Skeletal muscle cell (primary cell): ENCODE data around the gene C10orf95.

Source experiments
- DNase-seq: peaks from one replicate; pipeline ENCODE4 v3.0.0-alpha.2; 2010; ENCODE audit warnings: low read depth
- H3K4me3 ChIP-seq: 2 replicates; pipeline ENCODE4 v1.5.1; 2011; ENCODE audit warnings: low read depth, mild to moderate bottlenecking, control low read depth, low read length, moderate library complexity

Gene C10orf95

GRCh38 chr10:102420714-102421506 lies 30.4 kb downstream of the C10orf95 start, which contains the start of gene FBXL15:
FBXL15 (plus strand) TSS chr10:102420836; CDS start chr10:102421130, 294 bp downstream.
- H3K4me3 ChIP-seq, result peak within 1 kb of the TSS; percentile 93

GRCh38 chr10:102420181-102420713 lies 31.1 kb downstream of the C10orf95 start:
- H3K4me3 ChIP-seq, result peak overlapping the region; percentile 93
- DNase-seq, result no peak

More at GRCh38 chr10:102420714-102421506, 30.4 kb downstream of the C10orf95 start, which contains the start of gene FBXL15:
- DNase-seq, result peak; percentile 84

GRCh38 chr10:102419269-102420180 lies 31.8 kb downstream of the C10orf95 start:
- peak overlapping the region; percentile 93 for H3K4me3 ChIP-seq
- no peak for DNase-seq

GRCh38 chr10:102418622-102419268 lies 32.6 kb downstream of the C10orf95 start, which contains the start of gene PSD:
PSD (minus strand) TSS chr10:102418785; CDS start chr10:102417038, 1,747 bp downstream.
- DNase-seq, result no peak
- H3K4me3 ChIP-seq, result peak within 1 kb of the TSS; percentile 93

GRCh38 chr10:102416695-102417094 lies 34.6 kb downstream of the C10orf95 start:
- no peak overlapping the region for H3K4me3 ChIP-seq

GRCh38 chr10:102416283-102416682 lies 35.1 kb downstream of the C10orf95 start:
- no peak overlapping the region for H3K4me3 ChIP-seq

More at GRCh38 chr10:102416695-102417094, 34.6 kb downstream of the C10orf95 start:
- DNase-seq, result no peak

GRCh38 chr10:102414749-102415148 lies 36.6 kb downstream of the C10orf95 start:
- DNase-seq, result no peak
- H3K4me3 ChIP-seq, result no peak overlapping the region

More at GRCh38 chr10:102416283-102416682, 35.1 kb downstream of the C10orf95 start:
- DNase-seq, result no peak

DNA sequence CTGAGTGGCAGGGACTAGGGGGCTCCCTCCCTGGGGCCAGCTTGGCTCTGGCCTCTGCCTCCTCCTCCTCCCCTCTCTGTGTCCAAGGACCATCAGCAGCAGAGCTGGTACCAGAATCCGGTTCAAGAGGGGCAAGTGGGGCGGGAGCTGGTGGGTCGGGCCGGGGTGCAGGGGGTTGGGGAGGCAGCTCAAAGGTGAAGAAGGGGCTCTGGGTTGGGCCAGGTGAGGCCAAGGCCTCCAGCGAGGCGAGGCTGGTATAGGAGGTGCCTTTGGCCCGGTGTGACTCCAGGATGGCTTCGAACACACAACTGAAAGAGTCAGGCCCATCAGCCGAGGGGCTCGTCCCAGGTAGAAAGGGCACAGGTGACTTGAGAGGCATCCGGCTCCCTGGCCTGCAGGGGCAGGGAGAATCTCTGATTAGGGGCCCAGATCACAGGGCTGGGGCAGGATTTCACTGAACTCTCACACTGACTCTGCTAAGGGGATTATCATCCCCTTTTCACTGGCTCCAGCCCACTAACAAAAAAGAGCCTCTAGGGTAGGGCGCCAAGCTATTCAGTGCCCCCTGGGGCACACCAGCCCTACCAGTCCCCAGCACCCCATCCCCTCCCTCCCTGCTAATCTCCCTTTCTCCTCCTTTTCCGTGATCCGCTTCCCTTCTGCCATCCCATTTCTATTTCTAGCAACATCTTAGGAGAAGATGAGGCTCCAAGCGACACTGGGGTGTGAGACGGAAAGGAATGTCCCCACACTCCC lies 37.4 kb downstream of the C10orf95 start:
- H3K4me3 ChIP-seq, result no peak overlapping the region

GRCh38 chr10:102413053-102413705 lies 38.2 kb downstream of the C10orf95 start:
- no peak overlapping the region for H3K4me3 ChIP-seq

More for the DNA sequence above, 37.4 kb downstream of the C10orf95 start:
- DNase-seq, result no peak

GRCh38 chr10:102412293-102412692 lies 39.0 kb downstream of the C10orf95 start:
- no peak for DNase-seq

More at GRCh38 chr10:102413053-102413705, 38.2 kb downstream of the C10orf95 start:
- DNase-seq, result no peak

DNA sequence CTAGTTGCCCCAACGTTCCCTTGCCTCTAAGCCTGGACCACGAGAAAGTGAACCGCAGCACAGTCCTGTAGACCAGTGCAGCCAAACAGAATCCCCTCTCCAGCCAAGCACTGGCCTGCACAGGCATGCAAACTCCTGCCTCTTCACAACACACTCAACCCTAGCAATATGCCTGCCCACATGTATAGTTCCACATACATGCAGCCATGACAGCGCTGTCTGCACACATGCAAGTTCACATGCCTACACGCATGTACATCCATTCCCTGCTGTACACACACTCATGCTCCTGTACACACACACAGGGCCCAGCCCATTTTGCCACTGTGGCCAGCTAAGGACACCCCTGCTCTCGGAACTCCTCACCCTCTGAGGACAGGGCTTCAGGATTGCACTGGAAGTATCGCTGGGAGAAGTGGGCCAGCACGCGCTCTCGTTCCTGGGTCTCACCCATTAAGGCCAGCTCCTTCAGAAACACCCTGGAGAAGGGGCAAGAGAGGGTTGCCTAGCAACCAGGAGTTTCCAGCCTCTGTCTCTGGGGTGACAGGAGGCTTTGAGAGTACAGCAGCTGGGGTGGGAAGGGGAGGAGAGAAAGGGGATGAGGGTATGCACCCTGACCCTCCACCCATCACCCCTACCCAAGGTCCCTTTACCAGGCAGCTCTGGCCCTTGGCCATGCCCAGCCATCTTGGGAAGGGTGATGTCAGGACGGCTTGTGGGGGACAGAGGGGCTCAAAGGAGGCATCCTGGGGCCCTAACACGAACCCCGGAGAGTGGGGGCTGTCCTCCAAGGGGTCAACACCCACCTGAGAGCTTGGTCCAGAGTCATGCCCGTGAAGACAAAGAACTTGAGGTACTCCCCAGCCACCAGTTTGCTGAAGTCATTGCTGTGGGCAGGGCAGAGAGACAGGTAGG lies 39.7 kb downstream of the C10orf95 start:
- H3K4me3 ChIP-seq, result no peak overlapping the region
- no peak for DNase-seq

More at GRCh38 chr10:102412293-102412692, 39.0 kb downstream of the C10orf95 start:
- H3K4me3 ChIP-seq, result no peak overlapping the region

GRCh38 chr10:102410429-102411073 lies 40.8 kb downstream of the C10orf95 start:
- H3K4me3 ChIP-seq, result peak overlapping the region; percentile 55
- no peak for DNase-seq

DNA sequence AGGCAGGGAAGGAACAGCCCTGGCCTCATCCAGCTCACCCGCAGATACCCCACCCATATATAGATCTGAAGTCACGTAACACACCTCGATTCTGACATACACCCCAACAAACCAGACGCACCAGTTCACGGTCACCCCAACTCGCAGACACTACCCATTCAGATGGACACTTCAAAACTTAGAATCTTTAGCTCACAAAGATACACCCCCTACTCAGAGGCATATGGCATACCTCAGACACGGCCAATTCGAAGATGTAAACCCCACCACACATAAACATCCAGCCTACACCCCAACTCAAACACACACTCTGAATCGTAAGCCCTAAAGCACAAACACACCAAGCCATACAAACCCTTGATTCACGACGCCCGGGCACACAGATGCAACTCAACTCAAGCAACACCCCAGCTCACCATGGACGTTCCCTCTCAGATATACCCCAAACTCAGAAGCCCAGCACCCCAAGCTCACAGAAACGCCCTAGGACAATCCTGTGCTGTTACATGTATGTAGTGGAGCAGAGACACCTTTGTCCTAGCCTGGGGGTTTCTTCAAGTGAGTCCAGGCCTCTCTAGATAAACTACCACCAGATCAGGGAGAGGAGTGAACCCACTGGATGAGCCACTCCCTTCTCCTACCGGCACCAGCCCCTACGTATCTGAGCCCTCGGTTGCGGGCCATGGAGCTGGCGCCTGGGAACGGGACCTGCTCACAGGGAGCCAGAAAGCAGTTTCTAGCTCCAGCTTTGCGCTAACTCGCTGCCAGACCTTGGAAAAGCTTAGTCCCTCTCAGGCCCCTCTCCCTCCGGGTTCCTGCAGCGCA lies 41.5 kb downstream of the C10orf95 start:
- H3K4me3 ChIP-seq, result peak overlapping the region; percentile 55
- no peak for DNase-seq

DNA sequence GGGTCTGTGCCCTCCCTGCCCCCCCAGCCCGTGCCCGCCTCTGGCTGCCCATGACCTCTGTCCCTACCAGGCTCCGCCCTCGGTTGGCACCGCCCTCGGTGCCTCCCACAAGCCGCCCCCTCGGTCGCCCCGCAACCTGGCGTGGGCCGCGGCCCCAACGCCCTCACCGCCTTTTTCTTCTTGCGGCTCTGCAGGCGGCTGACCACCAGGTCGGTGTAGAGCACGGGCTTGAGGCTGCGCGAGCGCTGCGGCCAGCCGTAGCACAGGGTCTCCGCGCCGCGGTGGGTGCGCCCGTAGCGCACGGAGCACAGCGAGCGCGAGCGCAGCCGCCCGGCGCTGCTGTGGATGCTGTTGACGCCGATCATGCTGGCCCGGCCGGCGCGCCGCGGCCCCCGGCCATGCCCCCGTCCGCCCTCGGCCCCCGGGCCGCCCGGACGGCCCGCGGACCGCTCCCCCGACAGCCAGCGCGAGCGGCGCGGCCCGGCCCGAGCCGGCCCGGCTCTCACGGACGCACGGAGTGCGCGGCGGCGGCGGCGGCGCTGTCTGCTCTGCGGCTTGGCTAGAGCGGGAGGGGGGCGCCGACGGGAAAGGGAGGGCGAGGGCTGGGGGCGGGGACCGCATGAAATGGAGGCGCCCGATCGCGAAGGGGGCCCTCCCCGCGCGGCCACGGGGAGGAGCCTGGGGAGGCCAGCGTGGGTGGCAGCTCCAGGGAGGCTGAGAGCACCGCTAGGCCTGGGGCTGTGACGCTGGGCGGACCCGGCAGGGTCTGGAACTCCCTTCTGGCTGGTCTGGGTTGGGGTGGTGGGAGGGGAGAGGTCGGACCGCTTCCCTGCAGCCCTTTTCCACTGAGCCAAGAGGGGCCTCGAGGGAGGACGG lies 42.4 kb downstream of the C10orf95 start:
- peak overlapping the region; percentile 55 for H3K4me3 ChIP-seq
- DNase-seq, result no peak
